Activated gamma-delta T cell (primary cell): Measurements from ENCODE around the gene ZSWIM5.
"Not testable (repeated sequence)": the region's sequence is repeated elsewhere in the genome, so short reads cannot be mapped to it uniquely, and the experiment has no call there.

Experiments used
- DNase-seq: peaks from one replicate; lab custom pipeline; 2025; lab: John Stamatoyannopoulos, UW

The ZSWIM5 gene

DNA sequence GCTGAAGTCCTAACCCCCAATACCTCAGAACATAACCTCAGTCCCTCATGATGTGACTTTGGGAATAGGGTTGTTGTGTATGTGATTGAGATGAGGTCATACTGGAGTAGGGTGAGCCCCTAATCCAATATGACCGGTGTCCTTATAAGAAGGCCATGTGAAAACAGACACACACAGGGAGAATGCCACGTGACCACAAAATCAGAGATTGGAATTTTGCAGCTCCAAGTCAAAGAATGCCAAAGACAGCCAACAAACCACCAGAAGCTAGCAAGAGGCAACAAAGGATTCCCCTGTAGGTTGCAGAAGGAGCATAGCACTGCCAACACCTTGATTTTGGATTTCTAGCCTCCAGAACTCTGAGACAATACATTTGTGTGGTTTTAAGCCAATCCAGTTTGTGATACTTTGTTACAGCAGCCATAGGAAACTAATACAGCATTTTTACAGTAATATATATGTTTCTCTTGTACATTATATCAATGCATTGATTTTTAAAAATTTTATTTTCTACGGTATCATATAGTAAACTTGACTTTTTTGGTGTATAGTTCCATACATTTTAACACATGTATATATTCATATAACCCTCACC lies 5.4 kb downstream of the ZSWIM5 start:
- DNase-seq: no peak

- no peak for DNase-seq
Measured at GRCh38 chr1:45200435-45200834, 6.0 kb downstream of the ZSWIM5 start.

DNA sequence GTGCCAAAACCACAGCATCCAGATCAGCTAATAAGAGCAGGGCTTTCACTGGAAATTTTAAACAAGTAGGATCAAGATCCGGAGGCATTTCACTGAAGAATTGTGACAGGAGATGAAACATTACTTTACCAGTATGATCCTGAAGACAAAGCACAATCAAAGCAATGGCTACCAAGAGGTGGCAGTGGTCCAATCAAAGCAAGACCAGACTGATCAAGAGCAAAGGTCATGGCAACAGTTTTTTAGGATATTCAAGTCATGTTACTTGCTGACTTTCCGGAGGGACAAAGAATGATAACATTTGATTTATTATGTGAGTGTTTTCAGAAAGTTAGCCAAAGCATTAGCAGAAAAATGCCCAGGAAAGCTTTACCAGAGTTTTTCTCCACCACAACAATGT lies 8.2 kb downstream of the ZSWIM5 start:
- DNase-seq: no peak

- DNase-seq: no peak
Measured at GRCh38 chr1:45196863-45197262, 9.5 kb downstream of the ZSWIM5 start.

DNA sequence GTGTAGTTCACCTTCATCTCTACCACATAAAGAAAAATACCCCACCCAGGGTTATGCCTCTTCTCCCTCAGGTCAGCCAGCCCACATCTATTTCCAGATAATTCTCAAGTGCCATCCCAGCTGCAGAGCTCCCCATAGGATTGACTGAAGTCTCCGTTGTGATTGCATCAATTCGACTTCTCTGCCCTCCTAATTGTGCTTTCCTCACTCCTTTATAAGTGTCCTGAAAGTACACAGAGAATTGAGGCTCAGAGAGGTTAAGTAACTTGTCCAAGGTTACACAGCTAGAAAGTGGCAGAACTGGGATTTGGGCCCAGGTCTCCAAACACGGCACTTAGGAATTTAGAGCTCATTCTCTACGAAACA lies 15.0 kb downstream of the ZSWIM5 start:
- DNase-seq: no peak

DNA sequence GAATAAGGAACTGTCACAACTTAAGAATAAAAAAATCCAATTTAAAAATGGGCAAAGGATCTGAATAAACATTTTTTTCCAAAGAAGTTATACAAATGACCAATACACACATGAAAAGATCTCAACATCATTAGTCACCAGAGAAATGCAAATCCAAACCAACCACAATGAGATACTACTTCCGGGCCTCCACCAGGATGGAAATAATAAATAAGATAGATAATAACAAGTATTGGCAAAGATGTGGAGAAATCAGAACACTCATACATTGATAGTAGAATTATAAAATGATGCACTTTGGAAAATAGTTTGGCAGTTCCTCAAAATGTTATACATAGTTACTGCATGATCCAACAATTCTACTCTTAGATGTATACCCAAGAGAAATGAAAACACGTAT lies 18.7 kb downstream of the ZSWIM5 start:
- DNase-seq: no peak

DNA sequence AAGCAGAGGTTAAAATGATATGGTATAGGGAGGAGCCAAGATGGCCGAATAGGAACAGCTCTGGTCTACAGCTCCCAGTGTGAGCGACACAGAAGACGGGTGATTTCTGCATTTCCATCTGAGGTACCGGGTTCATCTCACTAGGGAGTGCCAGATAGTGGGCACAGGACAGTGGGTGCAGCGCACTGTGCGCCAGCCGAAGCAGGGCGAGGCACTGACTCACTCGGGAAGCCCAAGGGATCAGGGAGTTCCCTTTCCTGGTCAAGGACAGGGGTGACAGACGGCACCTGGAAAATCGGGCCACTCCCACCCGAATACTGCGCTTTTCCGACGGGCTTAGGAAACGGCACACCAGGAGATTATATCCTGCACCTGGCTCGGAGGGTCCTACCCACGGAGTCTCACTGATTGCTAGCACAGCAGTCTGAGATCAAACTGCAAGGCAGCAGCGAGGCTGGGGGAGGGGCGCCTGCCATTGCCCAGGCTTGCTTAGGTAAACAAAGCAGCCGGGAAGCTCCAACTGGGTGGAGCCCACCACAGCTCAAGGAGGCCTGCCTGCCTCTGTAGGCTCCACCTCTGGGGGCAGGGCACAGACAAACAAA lies 26.4 kb downstream of the ZSWIM5 start:
- DNase-seq: not testable (repeated sequence)

DNA sequence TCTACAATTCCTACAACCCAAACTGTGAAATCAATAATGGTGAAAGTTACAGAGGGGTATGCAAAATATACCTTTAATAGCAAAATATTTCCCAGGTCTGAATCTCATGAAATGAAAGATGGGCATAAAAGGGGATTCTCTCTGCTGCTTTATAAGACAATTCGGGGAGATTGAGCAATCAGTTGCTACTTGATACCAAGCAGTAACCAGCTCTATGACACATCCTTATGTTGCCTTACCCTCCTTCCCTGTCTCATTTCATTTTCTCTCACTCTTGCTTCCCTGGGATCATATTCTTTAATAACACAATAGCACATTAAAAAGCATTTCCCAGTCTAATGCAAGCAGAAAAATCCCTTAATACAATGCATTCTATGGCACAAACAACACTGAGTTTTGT lies 29.0 kb downstream of the ZSWIM5 start:
- no peak for DNase-seq

DNA sequence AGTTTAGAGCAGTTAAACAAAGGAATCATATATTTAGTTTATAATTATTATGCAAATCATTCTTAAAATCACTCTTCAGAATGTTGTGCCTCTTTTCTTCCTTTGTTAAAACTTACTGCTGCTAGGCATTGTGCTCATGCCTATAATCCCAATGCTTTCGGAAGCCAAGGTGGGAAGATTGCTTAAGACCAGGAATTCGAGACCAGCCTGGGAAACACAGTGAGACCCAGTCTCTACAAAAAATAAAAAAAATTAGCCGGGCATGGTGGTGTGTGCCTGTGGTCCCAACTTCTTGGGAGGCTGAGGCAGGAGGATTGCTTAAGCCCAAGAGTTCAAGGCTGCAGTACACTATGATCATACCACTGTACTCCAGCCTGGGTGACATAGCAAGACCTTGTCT lies 33.6 kb downstream of the ZSWIM5 start:
- no peak for DNase-seq

DNA sequence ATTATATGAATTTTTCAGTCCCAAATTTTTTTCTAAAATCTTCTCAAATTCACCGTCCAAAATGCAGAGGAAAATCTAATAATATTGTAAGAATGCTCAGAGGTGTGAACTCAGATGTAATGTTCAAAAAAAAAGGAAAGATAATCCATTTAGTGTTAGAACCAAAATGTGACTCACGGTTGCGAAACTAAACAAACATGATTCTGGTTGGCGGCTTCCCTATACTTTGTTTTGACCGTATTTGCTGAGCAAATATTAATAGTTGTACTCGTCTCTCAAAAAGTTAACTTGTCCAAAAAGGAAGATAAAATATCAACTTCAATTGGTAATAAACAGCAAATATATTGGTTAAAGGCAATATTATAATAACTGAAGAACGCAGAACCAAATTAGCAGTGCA lies 34.4 kb downstream of the ZSWIM5 start:
- DNase-seq: no peak

DNA sequence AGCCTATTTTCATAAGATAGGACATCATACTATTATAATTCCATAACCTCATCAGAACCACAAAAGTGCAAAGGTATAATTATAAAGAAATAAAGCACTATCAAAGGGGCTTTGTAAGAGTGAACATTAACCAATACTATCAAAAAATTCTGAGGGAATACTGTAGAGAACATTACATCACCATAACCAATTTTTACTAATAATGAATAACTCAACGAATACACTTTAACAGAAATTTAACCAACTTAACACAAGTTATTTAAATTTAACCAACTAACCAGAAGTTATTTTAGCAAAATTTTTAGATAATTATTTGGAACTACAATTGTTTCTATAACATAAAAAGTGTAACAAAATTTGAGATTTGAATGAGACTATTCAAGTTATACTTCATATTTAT lies 34.8 kb downstream of the ZSWIM5 start:
- no peak for DNase-seq

DNA sequence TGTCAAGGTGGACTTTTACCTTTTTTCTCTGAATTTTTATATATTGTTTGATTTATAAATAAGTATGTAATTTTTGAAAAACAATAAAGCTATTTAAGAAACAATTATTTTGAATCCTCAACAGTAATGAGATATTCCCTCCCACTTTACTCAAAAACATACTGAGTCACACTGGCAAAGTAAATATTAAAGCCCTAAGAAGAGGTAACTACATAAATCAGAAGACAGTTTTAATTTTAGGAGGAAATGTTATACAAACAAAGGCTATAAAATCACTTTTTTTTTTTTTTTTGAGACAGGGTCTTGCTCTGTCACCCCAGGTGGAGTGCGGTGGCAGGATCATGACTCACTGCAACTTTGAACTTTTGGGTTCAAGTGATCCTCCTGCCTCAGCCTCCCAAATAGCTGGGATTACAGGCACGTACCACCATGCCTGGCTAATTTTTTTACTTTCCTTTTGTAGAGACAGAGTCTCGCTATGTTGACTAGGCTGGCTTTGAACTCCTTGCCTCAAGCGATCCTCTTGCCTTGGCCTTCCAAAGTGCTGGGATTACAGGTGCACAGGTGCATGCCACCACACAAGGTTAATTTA lies 36.2 kb downstream of the ZSWIM5 start:
- DNase-seq: no peak

DNA sequence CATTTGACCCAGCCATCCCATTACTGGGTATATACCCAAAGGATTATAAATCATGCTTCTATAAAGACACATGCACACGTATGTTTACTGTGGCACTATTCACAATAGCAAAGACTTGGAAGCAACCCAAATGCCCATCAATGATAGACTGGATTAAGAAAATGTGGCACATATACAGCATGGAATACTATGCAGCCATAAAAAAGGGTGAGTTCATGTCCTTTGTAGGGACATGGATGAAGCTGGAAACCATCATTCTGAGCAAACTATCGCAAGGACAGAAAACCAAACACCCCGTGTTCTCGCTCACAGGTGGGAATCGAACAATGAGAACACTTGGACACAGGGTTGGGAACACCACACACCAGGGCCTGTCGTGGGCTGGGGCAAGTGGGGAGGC lies 38.5 kb downstream of the ZSWIM5 start:
- not testable (repeated sequence) for DNase-seq

DNA sequence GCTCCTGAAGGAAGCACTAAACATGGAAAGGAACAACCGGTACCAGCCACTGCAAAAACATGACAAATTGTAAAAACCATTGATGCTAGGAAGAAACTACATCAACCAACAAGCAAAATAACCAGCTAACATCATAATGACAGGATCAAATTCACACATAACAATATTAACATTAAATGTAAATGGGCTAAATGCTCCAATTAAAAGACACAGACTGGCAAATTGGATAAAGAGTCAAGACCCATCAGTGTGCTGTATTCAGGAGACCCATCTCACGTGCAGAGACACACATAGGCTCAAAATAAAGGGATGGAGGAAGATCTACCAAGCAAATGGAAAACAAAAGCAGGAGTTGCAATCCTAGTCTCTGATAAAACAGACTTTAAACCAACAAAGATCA lies 42.1 kb downstream of the ZSWIM5 start:
- DNase-seq: not testable (repeated sequence)

DNA sequence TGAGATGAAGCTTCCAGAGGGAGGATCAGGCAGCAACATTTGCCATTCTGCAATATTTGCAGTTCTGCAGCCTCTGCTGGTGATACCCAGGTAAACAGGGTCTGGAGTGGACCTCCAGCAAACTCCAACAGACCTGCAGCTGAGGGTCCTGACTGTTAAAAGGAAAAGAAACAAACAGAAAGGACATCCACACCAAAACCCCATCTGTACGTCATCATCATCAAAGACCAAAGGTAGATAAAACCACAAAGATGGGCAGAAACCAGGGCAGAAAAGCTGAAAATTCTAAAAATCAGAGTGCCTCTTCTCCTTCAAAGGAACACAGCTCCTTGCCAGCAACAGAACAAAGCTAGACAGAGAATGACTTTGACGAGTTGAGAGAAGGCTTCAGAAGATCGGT lies 43.3 kb downstream of the ZSWIM5 start:
- DNase-seq: not testable (repeated sequence)

- not testable (repeated sequence) for DNase-seq
Measured at GRCh38 chr1:45162041-45163035, 44.1 kb downstream of the ZSWIM5 start.

DNA sequence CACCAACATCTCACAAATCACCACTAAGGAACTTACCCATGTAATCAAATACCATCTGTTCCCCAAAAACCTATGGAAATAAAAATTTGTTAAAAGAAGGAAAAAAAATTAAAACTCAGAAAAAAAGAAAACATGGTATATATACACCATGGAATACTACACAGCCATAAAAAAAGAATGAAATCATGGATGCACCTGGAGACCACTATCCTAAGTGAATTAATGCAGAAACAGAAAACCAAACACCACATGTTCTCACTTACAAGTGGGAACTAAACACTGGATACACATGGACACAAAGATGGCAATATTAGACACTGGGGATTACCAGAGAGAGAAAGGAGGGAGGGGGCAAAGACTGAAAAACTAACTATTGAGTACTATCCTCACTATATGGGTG lies 50.4 kb downstream of the ZSWIM5 start:
- no peak for DNase-seq

- DNase-seq: no peak
Measured at GRCh38 chr1:45155423-45155822, 51.0 kb downstream of the ZSWIM5 start.

DNA sequence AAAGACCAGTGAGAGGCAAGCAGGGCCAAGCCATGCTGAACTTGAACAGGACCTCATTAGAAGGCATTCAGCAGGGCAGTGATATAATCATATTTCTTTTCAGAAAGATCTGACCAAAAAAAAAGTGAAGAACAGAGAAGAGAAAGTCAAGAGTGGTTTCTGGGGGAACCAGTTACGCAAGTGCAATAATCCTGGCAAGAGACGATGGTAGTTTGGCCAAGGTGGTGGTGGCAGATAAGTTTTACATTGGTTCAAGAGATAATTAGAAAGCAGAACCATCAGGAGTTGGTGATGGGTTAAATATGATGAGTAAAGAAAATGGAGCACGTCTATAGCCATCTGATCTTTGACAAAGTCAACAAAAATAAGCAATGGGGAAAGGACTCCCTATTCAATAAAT lies 54.3 kb downstream of the ZSWIM5 start:
- DNase-seq: no peak

DNA sequence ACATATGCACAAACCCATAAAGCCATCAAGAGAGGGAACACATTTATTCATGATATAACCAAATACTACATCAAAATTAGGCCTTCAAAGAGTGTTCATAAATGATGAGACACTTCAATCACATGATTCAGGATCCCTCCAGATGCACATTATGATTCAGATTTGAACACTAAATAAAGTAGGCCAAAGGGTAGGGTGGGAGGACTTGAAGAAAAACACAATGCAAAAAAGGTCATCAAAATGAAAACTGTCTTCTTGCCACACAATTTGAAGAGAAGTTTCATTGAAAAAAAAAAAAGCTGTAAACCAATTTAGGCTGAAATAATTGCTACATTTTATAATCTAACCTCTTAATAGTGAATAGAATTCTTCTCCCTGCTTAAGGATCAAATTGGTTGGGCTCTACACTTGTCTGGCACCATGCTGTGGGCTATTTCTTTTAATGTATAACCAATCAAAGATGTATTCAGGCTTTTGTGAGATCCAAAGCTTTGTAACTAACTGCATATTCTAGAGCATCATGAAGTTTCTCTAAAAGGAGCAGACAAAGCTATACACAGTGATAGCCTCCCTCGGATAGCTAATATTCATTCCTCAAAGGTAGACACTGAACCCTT lies 58.1 kb downstream of the ZSWIM5 start:
- no peak for DNase-seq

GRCh38 chr1:45146833-45147232 lies 59.6 kb downstream of the ZSWIM5 start:
- no peak for DNase-seq
